ENCODE data around the gene RAB11FIP2.

The RAB11FIP2 gene

GRCh38 chr10:118034791-118035261, 11.9 kb downstream of the RAB11FIP2 start:
- CTCF ChIA-PET: no interaction called here
- Histone ChIP-seq H3K27ac (ENCODE audit: extremely low read depth, low read depth, low read length) (no peak overlapping the region), H3K4me3 (ENCODE audit: low read depth, low read length) (no peak overlapping the region), H3K4me1 (ENCODE audit: control insufficient read depth, insufficient read depth, low read length) (peaks cover 19% of the 10 kb centered on the region), H3K36me3 (ENCODE audit: control insufficient read depth in 2 of 2, insufficient read depth in 1 of 2, low read length in 2 of 2) (peaks cover 0 to 24% of the 10 kb centered on the region in 2 experiments; a peak in 1 of 3 replicates), H3K9me3 (ENCODE audit: control insufficient read depth, insufficient read depth, low read depth, low read length) (no peaks in the 10 kb centered on the region)
- TF ChIP-seq GLIS2 (tag by site-specific recombination; IDR thresholded peaks at IDR 0.05): no peak
- no peak for TF ChIP-seq ZBTB8A (tag by site-specific recombination; IDR thresholded peaks at IDR 0.05)
- TF ChIP-seq ZNF449 (tag by site-specific recombination; IDR thresholded peaks at IDR 0.05): no peak
- no peak for TF ChIP-seq PRDM4 (tag by site-specific recombination; IDR thresholded peaks at IDR 0.05)
- no peak for TF ChIP-seq ZNF544 (tag by site-specific recombination; IDR thresholded peaks at IDR 0.05)
- TF ChIP-seq ZNF221 (tag by site-specific recombination; IDR thresholded peaks at IDR 0.05; ENCODE audit: borderline replicate concordance): no peak
- no peak for TF ChIP-seq ZNF791 (tag by site-specific recombination; IDR thresholded peaks at IDR 0.05)
- TF ChIP-seq KLF10 (tag by site-specific recombination; IDR thresholded peaks at IDR 0.05): no peak
- no peak for TF ChIP-seq ZBTB1 (tag by site-specific recombination; IDR thresholded peaks at IDR 0.05)
- no peak for TF ChIP-seq ZNF664 (tag by site-specific recombination; IDR thresholded peaks at IDR 0.05)
- TF ChIP-seq ZNF16 (tag by site-specific recombination; IDR thresholded peaks at IDR 0.05; ENCODE audit: low read depth): no peak
- TF ChIP-seq ZXDB (tag by site-specific recombination; IDR thresholded peaks at IDR 0.05): no peak
- no peak for TF ChIP-seq SETDB1 (IDR thresholded peaks at IDR 0.05; ENCODE audit: insufficient read length, low read length)
- TF ChIP-seq MZF1 (tag by site-specific recombination; IDR thresholded peaks at IDR 0.05; ENCODE audit: borderline replicate concordance): no peak
- no peak for TF ChIP-seq INSM2 (tag by site-specific recombination; IDR thresholded peaks at IDR 0.05)
- POLR2A ChIA-PET: interaction anchor here (1.1 kb wide), 1 partner anchor 12 kb away, joined by 3 read pairs; the partner anchor contains the start of gene RAB11FIP2

GRCh38 chr10:118033905-118034304, 12.8 kb downstream of the RAB11FIP2 start:
- no peak overlapping the region for H3K27ac ChIP-seq (ENCODE audit: extremely low read depth, low read depth, low read length)
- no peaks in the 10 kb centered on the region for H3K9me3 ChIP-seq (ENCODE audit: control insufficient read depth, insufficient read depth, low read depth, low read length)
- H3K4me1 ChIP-seq (ENCODE audit: control insufficient read depth, insufficient read depth, low read length): peaks cover 10% of the 10 kb centered on the region
- ChIA-PET POLR2A (no interaction called here), CTCF (no interaction called here)
- H3K4me3 ChIP-seq (ENCODE audit: low read depth, low read length): no peak overlapping the region
- peaks cover 0 to 24% of the 10 kb centered on the region in 2 experiments; a peak in 1 of 3 replicates for H3K36me3 ChIP-seq (ENCODE audit: control insufficient read depth in 2 of 2, insufficient read depth in 1 of 2, low read length in 2 of 2)
- TF ChIP-seq ZNF391 (tag by site-specific recombination; IDR thresholded peaks at IDR 0.05; ENCODE audit: borderline replicate concordance, low read depth) (no peak), ZNF692 (tag by site-specific recombination; IDR thresholded peaks at IDR 0.05) (no peak), ZNF211 (tag by site-specific recombination; IDR thresholded peaks at IDR 0.05; ENCODE audit: low read depth) (no peak), ZNF518A (tag by site-specific recombination; conservative IDR thresholded peaks at IDR 0.05; ENCODE audit: low read depth) (no peak), KLF9 (tag by site-specific recombination; IDR thresholded peaks at IDR 0.05; ENCODE audit: low read depth) (no peak), ZNF155 (tag by site-specific recombination; IDR thresholded peaks at IDR 0.05) (no peak), ZBTB17 (tag by site-specific recombination; IDR thresholded peaks at IDR 0.05) (no peak), ZNF621 (tag by site-specific recombination; IDR thresholded peaks at IDR 0.05) (no peak), ZNF221 (tag by site-specific recombination; IDR thresholded peaks at IDR 0.05; ENCODE audit: borderline replicate concordance) (no peak), ZNF514 (tag by site-specific recombination; IDR thresholded peaks at IDR 0.05) (no peak)
